ENCODE results near the gene DCDC2.

The DCDC2 gene

GRCh38 chr6:24140591-24140990 is 217.3 kb downstream of the DCDC2 start:
- DNase-seq = no peak

DNA sequence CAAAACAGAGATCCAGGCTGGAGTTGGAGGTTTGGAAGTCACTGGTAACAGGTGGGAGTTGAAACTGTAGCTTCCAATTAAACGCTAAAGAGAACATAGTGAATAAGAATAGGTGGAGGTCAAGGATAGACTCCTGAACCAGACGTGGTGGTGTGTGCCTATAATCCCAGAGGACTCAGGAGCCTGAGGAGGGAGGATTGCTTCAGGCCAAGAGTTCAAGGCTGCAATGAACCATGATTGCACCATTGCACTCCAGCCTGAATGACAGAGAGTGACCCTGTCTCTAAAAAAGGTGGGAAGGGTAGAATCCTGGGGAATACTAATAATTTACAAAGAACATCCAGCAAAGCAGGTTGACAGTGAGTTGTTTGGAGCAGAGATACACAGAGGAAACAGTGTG is 218.2 kb downstream of the DCDC2 start:
- no peak for DNase-seq

DNA sequence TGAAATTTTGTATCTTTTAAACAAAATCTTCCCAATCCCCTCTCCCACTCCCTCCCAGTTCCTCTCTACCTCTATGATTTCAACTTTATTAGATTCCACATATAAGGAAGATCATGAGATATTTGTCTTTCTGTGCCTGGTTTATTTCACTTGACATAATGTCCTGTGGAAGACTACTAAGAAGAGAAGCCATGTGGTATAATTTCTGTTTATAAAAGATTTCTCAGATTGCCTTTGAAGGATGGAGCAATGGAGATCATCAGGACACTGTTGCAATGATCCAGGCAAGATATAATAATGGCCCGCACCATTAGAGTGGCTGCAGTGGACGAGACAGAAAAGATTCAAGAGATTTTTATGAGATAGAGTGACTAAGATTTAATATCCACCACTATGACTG is 218.8 kb downstream of the DCDC2 start:
- no peak for DNase-seq

DNA sequence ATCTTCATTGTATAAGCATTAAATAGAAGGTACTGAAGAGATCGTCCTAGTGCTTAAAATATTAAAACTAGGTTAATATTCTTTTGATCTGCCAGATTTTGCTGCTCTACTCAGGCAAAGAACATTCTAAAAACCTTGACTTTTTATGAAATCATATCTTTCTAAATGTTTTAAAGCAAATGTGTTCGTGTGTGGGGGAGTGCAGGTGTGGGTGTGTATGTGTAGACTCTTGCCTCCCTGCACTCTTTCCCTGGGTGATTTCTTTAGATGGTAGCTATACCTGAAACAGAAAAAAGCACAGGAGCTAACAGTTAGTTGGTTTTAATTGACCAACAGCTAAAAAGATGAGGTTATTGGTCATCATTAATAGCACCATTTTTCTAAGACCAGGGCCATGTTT is 226.1 kb downstream of the DCDC2 start:
- DNase-seq = no peak

DNA sequence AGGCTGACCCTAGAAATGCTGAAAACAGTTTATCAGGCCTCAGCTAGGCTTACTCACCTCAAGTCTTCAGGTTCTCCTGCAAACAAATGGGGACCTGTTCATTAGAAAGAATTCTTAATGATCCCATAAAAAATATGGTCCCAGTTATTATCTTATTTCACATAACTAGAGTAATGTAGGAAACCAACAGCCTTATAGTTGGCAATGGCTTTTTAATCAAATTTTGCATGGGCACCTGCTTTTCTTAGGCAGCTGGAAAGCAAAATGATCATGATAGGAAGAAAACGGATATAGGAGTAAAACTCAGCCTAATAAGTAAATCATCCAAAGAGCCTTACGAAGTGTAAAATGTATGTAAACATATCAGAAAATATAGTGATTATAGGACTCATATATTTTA is 230.5 kb downstream of the DCDC2 start:
- no peak for DNase-seq

- no peak for DNase-seq
Measured at GRCh38 chr6:24126586-24127192, 231.2 kb downstream of the DCDC2 start.

- no peak for DNase-seq
Measured at GRCh38 chr6:24125980-24126379, 231.9 kb downstream of the DCDC2 start, which contains the start of gene NRSN1. NRSN1 (plus strand) TSS chr6:24126215; CDS start chr6:24134328, 8,113 bp downstream.

GRCh38 chr6:24122139-24122538 is 235.7 kb downstream of the DCDC2 start:
- no peak for DNase-seq

All from effector CD4-positive, alpha-beta T cell (primary cell).